Trophoblast cell (in vitro differentiated cells and primary cell): Measurements from ENCODE around the gene SP4.

ENCODE experiments used
- DNase-seq, 2 donors: peaks; one replicate each; pipeline ENCODE4 v3.0.0-alpha.2; 2016
- H2AFZ ChIP-seq: 2 replicates; pipeline ENCODE4 v1.6.1; 2013; ENCODE audit warnings: low read length, moderate library complexity, mild to moderate bottlenecking; ENCODE audit not compliant: insufficient read depth, poor library complexity
- H2AK5ac ChIP-seq: 2 replicates; pipeline ENCODE4 v1.6.1; 2013; ENCODE audit warnings: mild to moderate bottlenecking, low read length
- H2BK120ac ChIP-seq: 2 replicates; pipeline ENCODE4 v1.6.1; 2013; ENCODE audit warnings: low read length, mild to moderate bottlenecking, moderate library complexity; ENCODE audit not compliant: insufficient read depth, poor library complexity
- H2BK12ac ChIP-seq: 2 replicates; pipeline ENCODE4 v1.6.1; 2013; ENCODE audit warnings: mild to moderate bottlenecking, low read length, moderate library complexity
- H2BK5ac ChIP-seq: 2 replicates; pipeline ENCODE4 v1.6.1; 2013; ENCODE audit warnings: low read length, low read depth, moderate library complexity, mild to moderate bottlenecking; ENCODE audit not compliant: poor library complexity
- H3K14ac ChIP-seq: 2 replicates; pipeline ENCODE4 v1.6.1; 2013; ENCODE audit warnings: mild to moderate bottlenecking, low read length
- H3K18ac ChIP-seq: 2 replicates; pipeline ENCODE4 v1.6.1; 2013; ENCODE audit warnings: mild to moderate bottlenecking, low read length
- H3K23ac ChIP-seq: 2 replicates; pipeline ENCODE4 v1.6.1; 2013; ENCODE audit warnings: low read length
- H3K27ac ChIP-seq: 2 replicates; pipeline ENCODE4 v1.5.1; 2013; ENCODE audit warnings: low read depth, mild to moderate bottlenecking, inconsistent platforms, low read length, moderate library complexity
- H3K27me3 ChIP-seq: 2 replicates; pipeline ENCODE4 v1.6.1; 2013; ENCODE audit warnings: inconsistent platforms, mild to moderate bottlenecking, low read length, moderate library complexity; ENCODE audit not compliant: insufficient read depth
- H3K36me3 ChIP-seq, 2 experiments: 1 replicate in 1 of 2; 2 replicates in 1 of 2; pipeline ENCODE4 v1.6.1; 2013; ENCODE audit warnings: low read length in 2 of 2, mild to moderate bottlenecking in 2 of 2, moderate library complexity in 1 of 2; ENCODE audit not compliant: insufficient read depth in 2 of 2, control insufficient read depth in 1 of 2
- H3K4ac ChIP-seq: 2 replicates; pipeline ENCODE4 v1.6.1; 2013; ENCODE audit warnings: low read depth, mild to moderate bottlenecking, low read length, moderate library complexity
- H3K4me1 ChIP-seq, 2 experiments: 1 replicate in 1 of 2; 2 replicates in 1 of 2; pipeline ENCODE4 v1.6.1; 2013; ENCODE audit warnings: low read length in 2 of 2, mild to moderate bottlenecking in 2 of 2, moderate library complexity in 1 of 2; ENCODE audit not compliant: insufficient read depth in 2 of 2, control insufficient read depth in 1 of 2
- H3K4me2 ChIP-seq: 2 replicates; pipeline ENCODE4 v1.6.1; 2013; ENCODE audit warnings: inconsistent platforms, mild to moderate bottlenecking, low read length, moderate library complexity
- H3K4me3 ChIP-seq: 2 replicates; pipeline ENCODE4 v1.5.1; 2013; ENCODE audit warnings: mild to moderate bottlenecking, low read depth, low read length, inconsistent platforms
- H3K79me1 ChIP-seq: one replicate; pipeline ENCODE4 v1.6.1; 2013; ENCODE audit warnings: low read length
- H3K79me2 ChIP-seq: 2 replicates; pipeline ENCODE4 v1.6.1; 2013; ENCODE audit warnings: low read length, mild to moderate bottlenecking; ENCODE audit not compliant: control insufficient read depth, insufficient read depth, poor library complexity
- H3K9ac ChIP-seq: 2 replicates; pipeline ENCODE4 v1.6.1; 2013; ENCODE audit warnings: mild to moderate bottlenecking, low read length
- H3K9me3 ChIP-seq: 2 replicates; pipeline ENCODE4 v1.6.1; 2013; ENCODE audit warnings: low read depth, mild to moderate bottlenecking, control low read depth, inconsistent platforms, low read length; ENCODE audit not compliant: insufficient read depth
- H4K12ac ChIP-seq: 2 replicates; pipeline ENCODE4 v1.6.1; 2013; ENCODE audit warnings: low read depth, mild to moderate bottlenecking, low read length, moderate library complexity
- H4K8ac ChIP-seq: 2 replicates; pipeline ENCODE4 v1.6.1; 2013; ENCODE audit warnings: low read depth, mild to moderate bottlenecking, low read length, moderate library complexity
- H4K91ac ChIP-seq: one replicate; pipeline ENCODE4 v1.6.1; 2013; ENCODE audit warnings: low read depth, mild to moderate bottlenecking, low read length, moderate library complexity
- WGBS: extraction: QIAGEN DNeasy Blood & Tissue Kit; methylation state at CpG from one replicate; pipeline ENCODE4 v1.1.7; 2013; ENCODE audit warnings: missing lambda C conversion rate; ENCODE audit not compliant: insufficient read length, insufficient coverage; ENCODE audit errors: extremely low coverage; 5-methylcytosine and 5-hydroxymethylcytosine counted together

SP4 gene

GRCh38 chr7:21407796-21408480 is 19.9 kb upstream of the SP4 start:
- no peak overlapping the region for H3K4ac ChIP-seq
- no peak for DNase-seq
- no peak overlapping the region for H2BK12ac ChIP-seq
- H3K9me3 ChIP-seq = no peaks in the 10 kb centered on the region
- H3K79me1 ChIP-seq = no peaks in the 10 kb centered on the region
- H3K4me3 ChIP-seq = no peak overlapping the region
- H4K12ac ChIP-seq = no peak overlapping the region
- no peak overlapping the region for H3K27ac ChIP-seq
- 100% methylated on average over 1 of the region's 4 CpGs for WGBS
- no peak overlapping the region for H4K91ac ChIP-seq
- no peak overlapping the region for H3K9ac ChIP-seq
- no peaks in the 10 kb centered on the region for H3K4me1 ChIP-seq
- no peak overlapping the region for H4K8ac ChIP-seq
- H3K36me3 ChIP-seq = no peaks in the 10 kb centered on the region
- H2BK5ac ChIP-seq = no peak overlapping the region
- H2AK5ac ChIP-seq = no peak overlapping the region
- no peak overlapping the region for H2AFZ ChIP-seq
- no peak overlapping the region for H3K23ac ChIP-seq
- no peaks in the 10 kb centered on the region for H3K27me3 ChIP-seq
- H3K79me2 ChIP-seq = no peaks in the 10 kb centered on the region
- no peak overlapping the region for H3K18ac ChIP-seq
- H2BK120ac ChIP-seq = no peak overlapping the region
- H3K4me2 ChIP-seq = no peak overlapping the region
- H3K14ac ChIP-seq = no peak overlapping the region

- H2AFZ ChIP-seq = no peak overlapping the region
- H2BK12ac ChIP-seq = no peak overlapping the region
- no peak overlapping the region for H2AK5ac ChIP-seq
- H3K9me3 ChIP-seq = no peaks in the 10 kb centered on the region
- no peak overlapping the region for H3K18ac ChIP-seq
- no peak overlapping the region for H2BK5ac ChIP-seq
- H3K4me1 ChIP-seq = no peaks in the 10 kb centered on the region
- no peak overlapping the region for H3K9ac ChIP-seq
- no peaks in the 10 kb centered on the region for H3K79me2 ChIP-seq
- H3K27me3 ChIP-seq = no peaks in the 10 kb centered on the region
- H3K4me2 ChIP-seq = no peak overlapping the region
- DNase-seq = no peak
- no peak overlapping the region for H4K8ac ChIP-seq
- H3K36me3 ChIP-seq = no peaks in the 10 kb centered on the region
- H2BK120ac ChIP-seq = no peak overlapping the region
- no peaks in the 10 kb centered on the region for H3K79me1 ChIP-seq
- no peak overlapping the region for H4K91ac ChIP-seq
- H3K23ac ChIP-seq = no peak overlapping the region
- no peak overlapping the region for H3K4ac ChIP-seq
- no peak overlapping the region for H4K12ac ChIP-seq
- no peak overlapping the region for H3K4me3 ChIP-seq
- no peak overlapping the region for H3K14ac ChIP-seq
- H3K27ac ChIP-seq = no peak overlapping the region
- no CpG with 5 or more reads among the region's 3 CpGs for WGBS
Measured at GRCh38 chr7:21408481-21408820, 19.4 kb upstream of the SP4 start.

DNA sequence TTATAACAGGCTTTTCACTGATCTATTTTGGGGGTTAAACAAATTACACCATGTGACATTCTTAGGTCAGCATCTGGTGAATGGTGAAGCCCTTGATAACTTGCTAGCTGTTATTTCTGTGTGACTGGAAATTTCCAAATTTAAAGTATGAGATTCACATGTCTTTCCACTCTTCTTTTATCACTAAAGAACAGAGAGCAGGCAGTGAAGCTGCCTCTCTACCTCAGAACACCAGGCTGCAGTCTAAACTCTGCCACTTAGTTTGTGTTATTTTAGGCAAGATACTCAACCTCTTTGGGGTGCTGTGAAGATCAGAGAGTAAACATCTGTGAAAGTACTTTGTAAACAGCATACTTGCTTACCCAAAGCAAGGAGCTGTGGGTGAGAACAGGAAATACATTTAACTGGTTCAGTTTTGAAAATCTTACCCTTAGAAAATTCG is 15.5 kb upstream of the SP4 start:
- Histone ChIP-seq H3K27ac (no peak overlapping the region), H3K79me2 (no peaks in the 10 kb centered on the region), H4K8ac (no peak overlapping the region), H2BK120ac (no peak overlapping the region), H3K36me3 (no peaks in the 10 kb centered on the region), H3K9me3 (no peaks in the 10 kb centered on the region), H2BK12ac (no peak overlapping the region), H3K9ac (no peak overlapping the region), H3K23ac (no peak overlapping the region), H3K27me3 (no peaks in the 10 kb centered on the region), H3K79me1 (no peaks in the 10 kb centered on the region), H3K14ac (no peak overlapping the region), H3K4ac (no peak overlapping the region), H3K18ac (no peak overlapping the region), H4K91ac (no peak overlapping the region), H2AK5ac (no peak overlapping the region), H4K12ac (no peak overlapping the region), H3K4me1 (no peaks in the 10 kb centered on the region), H3K4me2 (no peak overlapping the region), H3K4me3 (no peak overlapping the region), H2AFZ (no peak overlapping the region), H2BK5ac (no peak overlapping the region)
- DNase-seq = no peak
- no CpG with 5 or more reads among the region's 1 CpG for WGBS

- Histone ChIP-seq H2BK12ac (no peak overlapping the region), H4K12ac (no peak overlapping the region), H2AFZ (no peak overlapping the region), H2BK5ac (no peak overlapping the region), H3K4me3 (no peak overlapping the region), H3K79me2 (no peaks in the 10 kb centered on the region), H3K36me3 (no peaks in the 10 kb centered on the region), H4K91ac (no peak overlapping the region), H3K4me2 (no peak overlapping the region), H3K9me3 (no peaks in the 10 kb centered on the region), H3K4ac (no peak overlapping the region), H3K4me1 (no peaks in the 10 kb centered on the region), H3K27me3 (no peaks in the 10 kb centered on the region), H2AK5ac (no peak overlapping the region), H2BK120ac (no peak overlapping the region), H4K8ac (no peak overlapping the region), H3K9ac (no peak overlapping the region), H3K79me1 (no peaks in the 10 kb centered on the region), H3K27ac (no peak overlapping the region), H3K18ac (no peak overlapping the region), H3K14ac (no peak overlapping the region), H3K23ac (no peak overlapping the region)
- DNase-seq = no peak
- no CpG with 5 or more reads among the region's 2 CpGs for WGBS
Measured at GRCh38 chr7:21412957-21413356, 14.9 kb upstream of the SP4 start.
